Measurements from ENCODE around the gene SLIT3. TPM values are rescaled to one million over a fixed set of nuclear protein-coding genes. Genes with fewer than 3 reads are reported as not detected.

The SLIT3 gene
- total RNA-seq, 3 donors from 2014 or later (not counting 1 experiment from before 2014, with no cell fraction given): 0.34 to 0.80 TPM; not detected in 1

DNA sequence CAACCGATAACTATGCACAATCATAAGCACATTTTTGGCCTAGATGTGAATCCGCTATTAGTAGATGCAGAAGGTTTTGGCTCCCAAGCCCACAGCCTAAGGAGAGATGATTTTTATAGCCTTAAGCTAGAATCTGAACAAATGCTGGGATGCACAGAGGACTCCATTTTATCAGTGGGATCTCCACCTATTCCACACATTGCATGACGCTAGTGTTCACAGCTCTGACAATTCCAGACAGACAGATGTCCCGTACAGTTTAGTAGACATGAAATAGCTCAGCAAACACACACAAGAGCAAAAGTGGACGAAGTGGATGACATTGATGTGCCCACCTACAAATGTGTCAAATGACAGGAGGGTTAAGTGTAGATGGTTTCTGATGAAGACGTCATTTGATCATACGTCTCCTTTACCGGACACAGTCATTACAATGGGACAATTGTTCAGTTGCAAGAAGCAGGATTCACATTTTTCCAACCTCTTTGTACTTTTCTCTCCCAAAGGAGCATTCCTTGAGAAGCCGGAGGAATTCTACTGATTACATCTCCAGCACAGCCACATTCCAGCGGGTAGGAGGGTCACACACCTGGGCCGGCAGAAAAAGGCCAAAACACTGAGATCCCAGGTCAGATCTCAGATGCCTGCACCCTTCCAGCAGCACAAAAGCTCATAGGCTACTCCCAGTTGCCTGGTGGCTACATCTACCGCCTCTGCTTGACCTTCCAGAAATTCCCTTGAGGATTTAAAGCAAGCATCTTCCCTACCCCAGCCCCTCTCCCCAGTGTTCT is 202.4 kb downstream of the SLIT3 start:
- TF ChIP-seq, protein P1, sequence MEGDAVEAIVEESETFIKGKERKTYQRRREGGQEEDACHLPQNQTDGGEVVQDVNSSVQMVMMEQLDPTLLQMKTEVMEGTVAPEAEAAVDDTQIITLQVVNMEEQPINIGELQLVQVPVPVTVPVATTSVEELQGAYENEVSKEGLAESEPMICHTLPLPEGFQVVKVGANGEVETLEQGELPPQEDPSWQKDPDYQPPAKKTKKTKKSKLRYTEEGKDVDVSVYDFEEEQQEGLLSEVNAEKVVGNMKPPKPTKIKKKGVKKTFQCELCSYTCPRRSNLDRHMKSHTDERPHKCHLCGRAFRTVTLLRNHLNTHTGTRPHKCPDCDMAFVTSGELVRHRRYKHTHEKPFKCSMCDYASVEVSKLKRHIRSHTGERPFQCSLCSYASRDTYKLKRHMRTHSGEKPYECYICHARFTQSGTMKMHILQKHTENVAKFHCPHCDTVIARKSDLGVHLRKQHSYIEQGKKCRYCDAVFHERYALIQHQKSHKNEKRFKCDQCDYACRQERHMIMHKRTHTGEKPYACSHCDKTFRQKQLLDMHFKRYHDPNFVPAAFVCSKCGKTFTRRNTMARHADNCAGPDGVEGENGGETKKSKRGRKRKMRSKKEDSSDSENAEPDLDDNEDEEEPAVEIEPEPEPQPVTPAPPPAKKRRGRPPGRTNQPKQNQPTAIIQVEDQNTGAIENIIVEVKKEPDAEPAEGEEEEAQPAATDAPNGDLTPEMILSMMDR (IDR thresholded peaks at IDR 0.05): no peak
- H3K27me3 Mint-ChIP-seq (ENCODE audit: low read depth in 2 of 2): peaks cover 0 to 2% of the 10 kb centered on the region in 2 donors
- intact Hi-C loops (cut with micrococcal nuclease): no loop called here

DNA sequence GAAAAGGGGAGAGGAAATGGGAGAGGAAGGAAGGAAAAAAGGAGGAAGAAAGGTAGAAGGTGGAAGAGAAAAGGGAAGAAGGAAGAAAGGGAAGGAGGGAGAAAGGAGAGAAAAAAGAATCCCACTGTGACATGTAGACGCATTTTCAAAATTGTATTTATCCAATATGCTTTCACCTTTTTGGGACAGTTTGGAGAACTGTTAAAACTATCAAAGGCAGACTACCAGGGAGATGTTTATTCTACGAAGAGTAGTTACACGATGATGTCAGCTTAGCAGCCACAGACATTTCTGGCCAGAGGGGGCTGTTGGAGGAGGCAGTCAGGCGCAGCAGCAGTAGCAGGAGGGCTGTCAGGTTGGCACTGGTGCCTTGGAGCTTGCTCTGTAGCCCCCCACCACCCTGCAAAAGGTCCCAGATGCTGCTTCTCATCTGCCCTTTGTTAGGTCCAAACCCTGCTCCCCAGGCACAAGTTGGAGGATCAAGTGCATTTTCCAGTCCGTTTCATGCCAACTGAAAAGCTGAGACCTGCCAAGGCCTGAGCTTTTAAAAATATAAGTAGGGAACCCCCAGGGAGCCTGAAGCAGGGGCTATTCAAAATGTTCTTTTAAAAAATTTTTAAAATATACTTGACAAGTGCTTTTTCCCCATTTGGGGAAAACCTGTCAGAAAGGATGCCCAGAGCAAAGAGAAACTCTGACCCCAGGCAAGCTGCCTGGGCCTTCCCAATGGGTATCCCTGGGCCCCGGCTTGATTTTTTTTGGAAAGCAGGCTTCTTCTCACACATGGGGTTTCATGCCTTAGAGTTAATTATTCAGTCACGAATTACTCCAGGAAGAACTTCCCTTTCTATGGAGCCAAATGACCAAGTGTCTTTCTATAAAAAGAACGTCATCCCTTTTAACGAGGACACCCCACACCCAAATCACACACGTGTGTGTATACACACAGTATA is 203.3 kb downstream of the SLIT3 start:
- Mint-ChIP-seq H3K4me3 (no peak overlapping the region), H3K4me1 (no peaks in the 10 kb centered on the region), H3K36me3 (no peaks in the 10 kb centered on the region), H3K27ac (no peak overlapping the region), H3K9me3 (no peaks in the 10 kb centered on the region), H3K27me3 (ENCODE audit: low read depth in 2 of 2) (peaks cover 0 to 2% of the 10 kb centered on the region in 2 donors)
- no peaks in the 10 kb centered on the region for H3K36me3 ChIP-seq (ENCODE audit: control insufficient read depth, insufficient read depth, low read length)
- ATAC-seq (no peak), DNase-seq (no peak)
- no peaks in the 10 kb centered on the region for H3K27me3 ChIP-seq (ENCODE audit: control insufficient read depth, insufficient read depth, low read length)
- no peaks in the 10 kb centered on the region for H3K4me1 ChIP-seq (ENCODE audit: control insufficient read depth, insufficient read depth, low read length)
- no peaks in the 10 kb centered on the region for H3K9me3 ChIP-seq (ENCODE audit: control insufficient read depth, insufficient read depth, low read length)
- H3K27ac ChIP-seq (ENCODE audit: low read length): no peak overlapping the region
- intact Hi-C loops (cut with micrococcal nuclease): no loop called here
- no peak overlapping the region for H3K4me3 ChIP-seq (ENCODE audit: low read length)
- TF ChIP-seq, protein P1 (IDR thresholded peaks at IDR 0.05): no peak
- 76% methylated on average over 10 of the region's 10 CpGs for WGBS (ENCODE audit: insufficient coverage)

More for the DNA sequence above, 202.4 kb downstream of the SLIT3 start:
- Mint-ChIP-seq H3K9me3 (no peaks in the 10 kb centered on the region), H3K4me3 (no peak overlapping the region), H3K4me1 (no peaks in the 10 kb centered on the region), H3K36me3 (no peaks in the 10 kb centered on the region), H3K27ac (no peak overlapping the region)
- no peaks in the 10 kb centered on the region for H3K27me3 ChIP-seq (ENCODE audit: control insufficient read depth, insufficient read depth, low read length)
- no peaks in the 10 kb centered on the region for H3K36me3 ChIP-seq (ENCODE audit: control insufficient read depth, insufficient read depth, low read length)
- DNase-seq: no peak
- H3K27ac ChIP-seq (ENCODE audit: low read length): no peak overlapping the region
- H3K4me3 ChIP-seq (ENCODE audit: low read length): no peak overlapping the region
- no peaks in the 10 kb centered on the region for H3K4me1 ChIP-seq (ENCODE audit: control insufficient read depth, insufficient read depth, low read length)
- no peak for ATAC-seq
- WGBS (ENCODE audit: insufficient coverage): 90% methylated on average over 12 of the region's 12 CpGs
- no peaks in the 10 kb centered on the region for H3K9me3 ChIP-seq (ENCODE audit: control insufficient read depth, insufficient read depth, low read length)

DNA sequence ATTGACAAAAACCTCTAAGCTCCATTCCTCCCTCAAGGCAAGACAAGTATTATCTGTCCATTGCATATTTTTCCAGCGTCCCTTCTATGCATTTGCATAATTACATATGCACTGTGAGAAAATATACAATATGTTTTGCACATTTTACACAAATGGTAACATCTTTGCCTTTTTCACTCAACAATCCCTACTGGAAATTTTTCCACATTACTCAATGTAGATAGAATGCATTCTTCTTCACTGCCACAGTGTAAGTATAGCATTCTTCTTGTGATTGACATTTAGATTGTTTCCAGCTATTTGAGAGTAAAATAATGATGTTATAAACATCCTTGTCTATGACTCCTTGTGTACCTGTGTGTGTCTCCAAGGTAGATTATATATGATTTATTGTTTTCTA is 205.0 kb downstream of the SLIT3 start:
- no peak overlapping the region for H3K27ac ChIP-seq (ENCODE audit: low read length)
- no peak for ATAC-seq
- no peaks in the 10 kb centered on the region for H3K4me1 Mint-ChIP-seq
- intact Hi-C loops (cut with micrococcal nuclease): no loop called here
- no peak for DNase-seq
- peaks cover 0 to 2% of the 10 kb centered on the region in 2 donors for H3K27me3 Mint-ChIP-seq (ENCODE audit: low read depth in 2 of 2)
- no peaks in the 10 kb centered on the region for H3K36me3 Mint-ChIP-seq
- no peaks in the 10 kb centered on the region for H3K9me3 Mint-ChIP-seq
- H3K4me3 ChIP-seq (ENCODE audit: low read length): no peak overlapping the region
- H3K4me1 ChIP-seq (ENCODE audit: control insufficient read depth, insufficient read depth, low read length): no peaks in the 10 kb centered on the region
- no peaks in the 10 kb centered on the region for H3K27me3 ChIP-seq (ENCODE audit: control insufficient read depth, insufficient read depth, low read length)
- H3K36me3 ChIP-seq (ENCODE audit: control insufficient read depth, insufficient read depth, low read length): no peaks in the 10 kb centered on the region
- no peaks in the 10 kb centered on the region for H3K9me3 ChIP-seq (ENCODE audit: control insufficient read depth, insufficient read depth, low read length)
- TF ChIP-seq, protein P1 (IDR thresholded peaks at IDR 0.05): no peak
- H3K27ac Mint-ChIP-seq: no peak overlapping the region
- WGBS (ENCODE audit: insufficient coverage): 80% methylated on average over 1 of the region's 1 CpG
- no peak overlapping the region for H3K4me3 Mint-ChIP-seq

Measured in natural killer cell (primary cell).